ENCODE results near the gene SLC25A48.
"Not testable (repeated sequence)": the region's sequence is repeated elsewhere in the genome, so short reads cannot be mapped to it uniquely, and the experiment has no call there.

Gene SLC25A48

GRCh38 chr5:135830384-135830700 is 4.1 kb upstream of the SLC25A48 start:
- DNase-seq, result no peak

DNA sequence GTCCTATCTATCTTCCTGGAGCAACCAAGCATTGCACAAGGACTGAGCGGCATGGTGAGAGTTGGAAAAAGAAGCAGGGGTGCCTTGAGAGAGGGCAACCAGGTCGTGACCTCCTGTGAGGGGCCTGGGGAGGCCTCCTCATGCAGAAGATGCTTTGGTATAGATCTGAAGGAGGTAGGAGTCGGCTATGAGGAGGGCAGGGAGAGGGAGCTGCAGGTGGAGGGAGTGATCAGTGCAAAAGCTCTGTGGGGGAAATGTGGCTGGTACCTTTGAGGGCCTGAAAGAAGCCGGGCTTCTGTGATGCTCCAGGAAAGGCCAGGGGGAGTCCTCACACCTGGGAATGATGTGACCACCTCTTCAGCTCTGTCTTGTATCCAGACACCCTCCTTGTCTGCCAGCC is 3.6 kb upstream of the SLC25A48 start:
- no peak for DNase-seq

GRCh38 chr5:135831439-135831838 is 3.0 kb upstream of the SLC25A48 start:
- DNase-seq, result no peak

DNA sequence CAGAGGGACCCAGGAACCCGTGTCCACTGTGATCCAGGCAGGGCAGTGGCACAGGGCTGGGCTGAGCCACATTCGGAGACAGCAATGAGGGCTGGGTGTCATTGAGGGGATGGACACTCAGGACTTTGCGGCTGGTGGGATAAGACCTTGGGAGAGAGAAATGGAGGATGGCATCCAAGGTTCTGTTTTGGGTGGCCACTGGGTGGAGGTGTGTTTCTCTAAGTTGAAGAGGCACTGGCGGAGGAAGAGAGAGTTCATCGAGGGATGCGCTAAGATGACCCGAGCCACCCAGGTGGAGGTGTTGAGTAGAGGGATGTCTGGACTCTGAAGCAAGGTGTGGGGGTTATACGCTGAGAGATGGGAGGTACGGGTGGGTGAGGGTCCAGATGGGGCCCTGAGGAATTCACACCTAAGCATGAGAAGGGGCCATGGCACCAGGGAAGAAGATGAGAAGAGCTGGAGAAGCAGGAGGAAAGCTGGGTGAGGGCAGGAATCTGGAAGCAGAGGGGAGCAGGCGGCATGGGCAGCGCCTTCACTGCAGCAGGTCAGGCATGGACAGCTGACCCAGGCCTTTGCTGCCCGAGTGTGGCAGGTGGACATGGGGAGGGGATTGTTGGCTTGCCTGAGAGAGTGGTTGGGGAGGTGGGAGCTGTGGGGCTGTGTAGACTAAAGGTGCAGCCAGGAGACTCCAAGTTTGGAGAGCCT is 2.5 kb upstream of the SLC25A48 start:
- DNase-seq, result no peak

- no peak for DNase-seq
These were observed 1.2 kb upstream of the SLC25A48 start for GRCh38 chr5:135832941-135833920.

GRCh38 chr5:135833961-135834638 is 363 bp upstream of the SLC25A48 start:
- DNase-seq, result no peak

GRCh38 chr5:135835766-135836165 is 1.3 kb downstream of the SLC25A48 start:
- no peak for DNase-seq

DNA sequence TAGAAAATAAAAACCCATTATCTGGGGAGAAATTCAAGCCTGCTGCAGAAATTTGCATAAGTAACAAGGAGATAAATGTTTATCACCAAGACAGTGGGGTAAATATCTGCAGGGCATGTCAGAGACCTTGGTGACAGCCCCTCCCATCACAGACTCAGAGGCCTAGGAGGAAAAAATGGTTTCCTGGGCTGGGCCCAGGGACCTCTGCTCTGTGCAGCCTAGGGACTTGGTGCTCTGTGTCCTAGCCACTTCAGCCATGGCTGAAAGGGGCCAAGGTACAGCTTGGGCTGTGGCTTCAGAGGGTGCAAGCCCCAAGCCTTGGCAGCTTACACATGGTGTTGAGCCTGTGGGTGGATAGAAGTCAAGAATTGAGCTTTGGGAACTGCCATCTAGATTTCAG is 3.9 kb downstream of the SLC25A48 start:
- DNase-seq, result not testable (repeated sequence)

DNA sequence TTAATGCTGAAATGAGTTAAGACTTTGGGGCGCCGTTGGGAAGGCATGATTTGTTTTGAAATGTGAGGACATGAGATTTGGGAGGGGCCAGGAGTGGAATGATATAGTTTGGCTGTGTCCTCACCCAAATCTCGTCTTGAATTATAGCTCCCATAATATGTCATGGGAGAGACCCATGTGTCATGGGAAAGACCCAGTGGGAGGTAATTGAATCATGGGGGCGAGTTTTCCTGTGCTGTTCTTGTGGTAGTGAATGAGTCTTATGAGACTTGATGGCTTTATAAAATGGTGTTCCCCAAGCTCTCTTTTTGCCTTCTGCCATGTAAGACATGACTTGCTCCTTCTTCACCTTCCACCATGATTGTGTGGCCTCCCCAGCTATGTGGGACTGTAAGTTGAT is 5.1 kb downstream of the SLC25A48 start:
- no peak for DNase-seq

DNA sequence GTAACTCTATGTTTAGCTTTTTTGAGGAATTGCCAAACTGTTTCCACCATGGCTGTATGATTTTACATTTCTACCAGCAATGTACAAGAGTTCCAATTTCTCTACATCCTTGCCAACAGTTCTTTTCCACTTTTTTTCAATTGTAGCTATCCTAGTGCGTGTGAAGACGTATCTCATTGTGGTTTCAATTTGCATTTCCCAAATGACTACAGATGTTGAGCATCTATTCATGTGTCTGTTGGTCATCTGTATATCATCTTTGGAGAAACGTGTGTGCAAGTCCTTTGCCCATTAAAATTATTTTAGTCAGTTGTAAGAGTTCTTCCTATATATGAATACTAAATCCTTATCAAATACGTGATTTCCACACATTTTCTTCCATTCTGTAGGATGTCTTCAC is 6.5 kb downstream of the SLC25A48 start:
- DNase-seq, result no peak

DNA sequence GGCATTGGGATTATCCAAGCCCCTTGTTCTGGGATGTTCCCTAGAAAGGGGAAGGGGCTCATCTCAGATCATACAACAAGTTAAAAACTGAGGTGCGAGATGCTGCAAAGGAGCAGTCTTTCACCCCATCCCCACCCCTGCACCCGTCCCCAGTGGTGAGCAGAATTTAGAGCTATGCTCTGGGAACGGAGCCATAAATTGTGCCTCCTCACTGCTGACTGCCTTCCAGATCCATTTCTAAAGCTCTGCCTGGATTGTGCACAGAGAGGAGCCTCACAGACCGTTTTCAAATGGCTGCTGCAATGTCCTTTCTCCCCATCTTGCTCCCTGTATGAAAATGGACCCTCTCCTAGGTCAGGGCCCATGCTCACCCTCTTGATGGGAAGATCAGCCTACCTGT is 8.3 kb downstream of the SLC25A48 start:
- DNase-seq, result no peak

GRCh38 chr5:135843571-135844337 is 9.3 kb downstream of the SLC25A48 start:
- DNase-seq, result no peak

- DNase-seq, result no peak
These were observed 11.8 kb downstream of the SLC25A48 start for GRCh38 chr5:135846311-135846710.

DNA sequence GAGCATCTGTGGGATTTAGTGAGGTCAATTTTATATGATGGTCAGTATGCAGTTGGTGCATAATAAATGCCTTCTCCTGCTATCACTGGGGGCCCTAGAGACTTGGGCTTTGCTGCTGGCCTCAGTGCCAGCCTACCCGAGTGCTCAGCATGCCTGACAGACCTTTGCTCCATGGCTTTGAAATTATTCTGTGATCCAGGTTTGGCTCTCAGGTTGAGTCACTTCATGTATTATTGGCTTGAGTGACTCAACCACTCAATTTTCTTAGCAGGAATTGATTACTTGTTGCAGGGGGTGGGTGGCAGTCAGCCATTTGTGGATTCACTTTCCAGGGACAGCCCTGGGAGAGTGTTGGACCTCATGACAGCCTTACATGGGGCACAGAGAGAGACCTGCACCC is 13.5 kb downstream of the SLC25A48 start:
- DNase-seq, result no peak

- no peak for DNase-seq
These were observed 15.8 kb downstream of the SLC25A48 start for GRCh38 chr5:135850231-135850630.

DNA sequence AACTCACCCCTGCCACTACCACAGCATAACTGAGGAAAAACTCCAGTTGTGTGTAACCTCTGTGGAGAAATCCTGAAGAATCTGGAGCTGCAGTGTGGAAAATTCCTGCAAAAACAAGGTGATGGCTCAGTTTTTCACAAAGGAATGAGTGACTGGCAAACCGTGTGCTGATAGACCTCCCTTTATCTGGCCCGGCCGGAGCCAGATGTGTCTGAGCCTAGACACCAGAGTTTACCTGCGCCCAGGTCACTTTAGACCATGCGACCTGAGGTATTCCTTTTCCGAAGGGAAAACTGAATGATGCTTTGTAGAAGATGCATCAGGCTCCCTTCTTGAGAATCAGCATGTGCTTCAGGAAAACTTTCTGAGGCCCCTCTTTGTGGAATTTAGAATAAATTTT is 16.2 kb downstream of the SLC25A48 start:
- DNase-seq, result no peak

DNA sequence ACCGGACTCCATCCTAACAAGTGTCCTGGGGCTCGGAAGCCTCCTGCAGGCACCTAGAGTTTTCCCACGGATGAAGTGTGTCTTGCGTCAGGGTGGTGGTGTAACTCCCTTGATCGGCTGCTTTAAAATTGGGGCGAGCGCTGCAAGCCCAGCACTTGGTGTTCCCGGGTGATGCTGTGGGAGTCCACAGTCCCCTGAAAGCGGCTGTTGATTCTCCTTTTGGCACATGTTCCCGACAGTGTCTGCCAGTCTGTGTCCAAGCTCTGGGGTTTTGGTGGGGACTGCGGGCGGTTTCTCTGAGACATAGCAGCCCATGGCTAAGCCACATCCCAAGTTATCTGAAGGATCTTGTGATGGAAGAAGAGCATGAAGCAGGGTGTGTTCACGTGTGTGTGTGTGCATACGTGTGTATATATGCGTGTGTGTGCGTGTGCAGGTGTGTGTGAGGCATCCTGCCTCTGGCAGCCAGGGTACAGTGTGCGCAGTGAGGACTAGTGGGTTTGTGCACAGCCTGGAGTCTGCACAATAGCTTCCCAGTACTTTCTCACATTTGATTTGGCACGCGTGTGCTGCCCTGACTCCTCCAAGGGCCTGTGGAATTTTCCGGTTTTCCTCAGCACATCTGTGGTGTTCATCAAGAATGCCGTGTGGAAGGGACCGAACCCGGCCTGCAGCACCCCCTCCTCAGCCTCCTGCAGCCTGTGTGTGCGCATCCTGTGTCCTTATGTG is 16.9 kb downstream of the SLC25A48 start:
- DNase-seq, result no peak

DNA sequence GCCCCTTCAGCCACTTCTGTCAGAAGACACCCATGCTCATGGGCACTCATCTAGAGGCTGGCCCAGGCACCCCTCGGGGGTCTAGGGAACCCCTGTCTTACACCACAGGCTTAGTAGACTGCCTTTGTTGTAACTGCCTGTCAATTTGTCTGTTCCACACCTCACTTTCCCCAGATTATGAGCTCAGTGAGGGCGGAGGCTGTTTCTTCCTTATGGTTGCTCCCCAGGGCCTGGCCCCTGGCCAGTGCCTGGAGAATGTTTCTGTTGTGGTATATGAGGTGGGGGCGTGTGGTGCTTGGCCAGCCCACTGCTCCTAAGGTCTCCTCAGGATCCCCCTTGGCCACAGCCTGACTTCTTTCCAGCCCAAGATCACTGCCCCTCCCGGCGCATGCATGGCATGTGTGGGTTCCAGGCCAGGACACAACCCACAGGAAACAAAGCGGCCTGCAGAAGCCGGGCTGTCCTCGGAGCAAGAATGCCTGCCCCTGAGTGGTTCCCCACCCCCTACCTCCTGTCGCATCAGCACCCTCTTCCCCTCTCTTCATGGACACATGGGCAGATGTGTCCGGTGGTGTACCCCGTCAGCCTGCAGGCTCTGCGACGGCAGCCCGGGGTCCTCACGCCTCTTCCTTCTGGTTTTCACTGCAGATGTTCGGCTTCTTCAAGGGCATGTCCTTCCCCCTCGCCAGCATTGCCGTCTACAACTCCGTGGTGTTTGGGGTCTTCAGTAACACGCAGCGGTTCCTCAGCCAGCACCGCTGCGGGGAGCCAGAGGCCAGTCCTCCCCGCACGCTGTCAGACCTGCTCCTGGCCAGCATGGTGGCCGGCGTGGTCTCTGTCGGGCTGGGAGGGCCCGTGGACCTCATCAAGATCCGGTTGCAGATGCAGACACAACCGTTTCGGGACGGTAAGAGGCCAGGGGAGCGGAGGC is 17.7 kb downstream of the SLC25A48 start:
- DNase-seq, result no peak

DNA sequence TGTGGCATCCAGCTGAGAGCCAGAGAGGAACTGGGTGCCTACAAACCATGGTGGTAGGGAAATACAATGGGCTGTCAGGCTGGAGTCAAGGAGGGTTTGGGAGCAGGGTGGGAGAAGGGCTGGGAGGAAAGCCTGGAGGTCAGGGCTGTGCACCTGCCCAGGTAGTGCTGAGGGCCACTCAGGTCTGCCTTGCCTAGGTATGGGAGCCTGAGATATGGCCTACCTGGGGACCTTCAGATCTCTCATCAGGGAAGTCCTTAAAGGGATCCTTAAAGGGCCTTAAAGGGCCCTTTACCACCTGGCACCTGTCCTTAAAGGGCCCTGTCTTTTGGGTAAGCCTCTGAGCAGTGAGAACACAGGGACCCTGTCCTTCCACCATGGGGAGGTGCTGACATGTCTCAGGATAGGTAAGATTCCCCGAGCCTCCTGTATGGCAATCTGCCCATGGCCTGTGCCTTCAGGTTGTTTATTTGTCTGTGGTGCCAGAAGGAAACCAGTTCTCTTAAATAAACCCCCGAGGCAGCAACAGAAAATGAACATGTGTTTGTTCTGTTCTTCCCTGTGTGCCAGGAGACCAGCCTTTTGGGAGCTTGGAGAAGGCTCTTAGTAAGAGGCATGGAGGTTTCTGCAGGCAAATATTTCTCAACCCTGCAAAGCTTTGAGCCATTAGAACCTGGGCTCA is 23.3 kb downstream of the SLC25A48 start:
- no peak for DNase-seq

- not testable (repeated sequence) for DNase-seq
These were observed 24.7 kb downstream of the SLC25A48 start for GRCh38 chr5:135859186-135859585.
